Smooth muscle cell (in vitro differentiated cells): ENCODE measurements around the gene MDGA2. TPM values are rescaled to one million over a fixed set of nuclear protein-coding genes. Genes with fewer than 3 reads are reported as not detected.

Experiments used
- DNase-seq: peaks from one replicate; lab custom pipeline; 2025; ENCODE audit not compliant: unreplicated experiment; lab: John Stamatoyannopoulos, UW
- H2AFZ ChIP-seq: fragments of 200-600 bp; sonication (generic); 2 replicates; pipeline ENCODE4 v1.6.0; 2016; ENCODE audit warnings: antibody characterized with exemption, low read depth, mild to moderate bottlenecking
- H3F3A ChIP-seq: fragments of 200-600 bp; sonication (generic); 2 replicates; pipeline ENCODE4 v1.6.0; 2017; ENCODE audit warnings: antibody characterized with exemption, low read depth
- H3K27ac ChIP-seq: fragments of 200-600 bp; sonication (generic); 2 replicates; pipeline ENCODE4 v1.5.1; 2016; ENCODE audit warnings: low read depth, mild to moderate bottlenecking
- H3K27me3 ChIP-seq: fragments of 200-600 bp; sonication (generic); 2 replicates; pipeline ENCODE4 v1.6.1; 2016; ENCODE audit warnings: low read depth, mild to moderate bottlenecking
- H3K36me3 ChIP-seq: fragments of 200-600 bp; sonication (generic); 2 replicates; pipeline ENCODE4 v1.5.1; 2016; ENCODE audit warnings: low read depth
- H3K4me1 ChIP-seq: fragments of 200-600 bp; sonication (generic); 2 replicates; pipeline ENCODE4 v1.5.1; 2016; ENCODE audit warnings: low read depth
- H3K4me2 ChIP-seq: fragments of 200-600 bp; sonication (generic); 2 replicates; pipeline ENCODE4 v1.6.0; 2016; ENCODE audit warnings: mild to moderate bottlenecking
- H3K4me3 ChIP-seq: fragments of 200-600 bp; sonication (generic); 2 replicates; pipeline ENCODE4 v1.5.1; 2016; ENCODE audit warnings: mild to moderate bottlenecking
- H3K79me2 ChIP-seq: fragments of 200-600 bp; sonication (generic); 2 replicates; pipeline ENCODE4 v1.6.0; 2016; ENCODE audit warnings: low read depth, mild to moderate bottlenecking
- H3K9ac ChIP-seq: fragments of 200-600 bp; sonication (generic); 2 replicates; pipeline ENCODE4 v1.6.0; 2016; ENCODE audit warnings: low read depth
- H3K9me3 ChIP-seq: fragments of 200-600 bp; sonication (generic); replicated peaks from 2 replicates; pipeline ENCODE4 v1.5.1; 2016; ENCODE audit warnings: low read depth
- H4K20me1 ChIP-seq: fragments of 200-600 bp; sonication (generic); 2 replicates; pipeline ENCODE4 v1.6.0; 2016; ENCODE audit warnings: low read depth
- WGBS: methylation state at CpG from one replicate; pipeline ENCODE4 v1.1.7; 2016; ENCODE audit warnings: low lambda C conversion rate; 5-methylcytosine and 5-hydroxymethylcytosine counted together
- polyA plus RNA-seq: library from polyadenylated mRNA; unstranded; fragments of >200 nt; fragmentation: Nextera tagmentation; extraction: Ambion mirVana; gene quantifications from 2 replicates; pipeline ENCODE4 v1.2.1, GENCODE V29; 2016
- total RNA-seq: library from RNA; depleted of rRNA; stranded (reverse); fragments of >200 nt; gene quantifications from 2 replicates; pipeline ENCODE4 v1.2.3, GENCODE V29; 2014
- TF ChIP-seq, protein P1 (sequence below): fragments of 200-600 bp; sonication (generic); IDR thresholded peaks from 2 replicates; pipeline ENCODE4 v1.5.1; 2017; ENCODE audit warnings: borderline replicate concordance, mild to moderate bottlenecking, antibody characterized with exemption; ENCODE audit not compliant: insufficient read depth, poor library complexity, severe bottlenecking

The MDGA2 gene
- total and polyA plus RNA-seq, 2 experiments from 2014 or later: 1.4 to 1.8 TPM

- H2AFZ ChIP-seq: no peak overlapping the region
- no peak overlapping the region for H3K27ac ChIP-seq
- no peaks in the 10 kb centered on the region for H4K20me1 ChIP-seq
- no peaks in the 10 kb centered on the region for H3K36me3 ChIP-seq
- TF ChIP-seq, protein P1, sequence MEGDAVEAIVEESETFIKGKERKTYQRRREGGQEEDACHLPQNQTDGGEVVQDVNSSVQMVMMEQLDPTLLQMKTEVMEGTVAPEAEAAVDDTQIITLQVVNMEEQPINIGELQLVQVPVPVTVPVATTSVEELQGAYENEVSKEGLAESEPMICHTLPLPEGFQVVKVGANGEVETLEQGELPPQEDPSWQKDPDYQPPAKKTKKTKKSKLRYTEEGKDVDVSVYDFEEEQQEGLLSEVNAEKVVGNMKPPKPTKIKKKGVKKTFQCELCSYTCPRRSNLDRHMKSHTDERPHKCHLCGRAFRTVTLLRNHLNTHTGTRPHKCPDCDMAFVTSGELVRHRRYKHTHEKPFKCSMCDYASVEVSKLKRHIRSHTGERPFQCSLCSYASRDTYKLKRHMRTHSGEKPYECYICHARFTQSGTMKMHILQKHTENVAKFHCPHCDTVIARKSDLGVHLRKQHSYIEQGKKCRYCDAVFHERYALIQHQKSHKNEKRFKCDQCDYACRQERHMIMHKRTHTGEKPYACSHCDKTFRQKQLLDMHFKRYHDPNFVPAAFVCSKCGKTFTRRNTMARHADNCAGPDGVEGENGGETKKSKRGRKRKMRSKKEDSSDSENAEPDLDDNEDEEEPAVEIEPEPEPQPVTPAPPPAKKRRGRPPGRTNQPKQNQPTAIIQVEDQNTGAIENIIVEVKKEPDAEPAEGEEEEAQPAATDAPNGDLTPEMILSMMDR: no peak
- H3K4me1 ChIP-seq: no peaks in the 10 kb centered on the region
- no peaks in the 10 kb centered on the region for H3F3A ChIP-seq
- no peak overlapping the region for H3K4me3 ChIP-seq
- no peaks in the 10 kb centered on the region for H3K9me3 ChIP-seq
- no peaks in the 10 kb centered on the region for H3K27me3 ChIP-seq
- H3K79me2 ChIP-seq: no peaks in the 10 kb centered on the region
- no peak overlapping the region for H3K9ac ChIP-seq
- no peak overlapping the region for H3K4me2 ChIP-seq
- no peak for DNase-seq
Measured at GRCh38 chr14:47261350-47261749, 414.1 kb downstream of the MDGA2 start.

DNA sequence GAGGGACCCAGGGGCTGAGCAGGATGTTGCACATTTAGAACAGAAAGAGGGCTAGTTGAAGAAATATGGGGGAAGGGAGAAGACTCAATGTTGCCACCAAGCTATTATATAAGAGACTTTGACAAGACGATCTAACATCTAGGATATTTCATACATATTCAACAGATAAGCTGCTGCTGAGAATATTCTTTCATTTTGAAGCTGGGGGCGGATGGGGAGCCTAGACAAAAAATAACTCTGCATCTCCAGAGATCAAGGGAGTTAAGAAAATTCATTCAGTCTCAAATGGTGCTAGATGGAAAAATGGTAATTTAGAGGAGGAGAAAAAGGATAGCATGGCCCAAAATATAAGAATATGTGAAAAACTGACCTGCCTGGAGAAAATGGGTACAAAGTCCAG is 415.6 kb downstream of the MDGA2 start:
- Histone ChIP-seq H4K20me1 (no peaks in the 10 kb centered on the region), H3F3A (no peaks in the 10 kb centered on the region), H3K79me2 (no peaks in the 10 kb centered on the region), H3K9ac (no peak overlapping the region), H3K4me2 (no peak overlapping the region), H3K9me3 (no peaks in the 10 kb centered on the region), H3K4me3 (no peak overlapping the region), H3K27ac (no peak overlapping the region), H3K36me3 (no peaks in the 10 kb centered on the region), H3K4me1 (no peaks in the 10 kb centered on the region), H2AFZ (no peak overlapping the region), H3K27me3 (no peaks in the 10 kb centered on the region)
- DNase-seq: no peak
- WGBS: 93% methylated on average over 2 of the region's 2 CpGs
- TF ChIP-seq, protein P1: no peak

GRCh38 chr14:47257013-47257412 is 418.4 kb downstream of the MDGA2 start:
- H3K27me3 ChIP-seq: no peaks in the 10 kb centered on the region
- no peaks in the 10 kb centered on the region for H3K4me1 ChIP-seq
- no peaks in the 10 kb centered on the region for H4K20me1 ChIP-seq
- TF ChIP-seq, protein P1: no peak
- no peaks in the 10 kb centered on the region for H3K79me2 ChIP-seq
- H3K9me3 ChIP-seq: no peaks in the 10 kb centered on the region
- no peak for DNase-seq
- WGBS: 54% methylated on average over 2 of the region's 2 CpGs
- H3F3A ChIP-seq: no peaks in the 10 kb centered on the region
- no peaks in the 10 kb centered on the region for H3K36me3 ChIP-seq
- H3K4me2 ChIP-seq: no peak overlapping the region
- H2AFZ ChIP-seq: no peak overlapping the region
- no peak overlapping the region for H3K9ac ChIP-seq
- H3K4me3 ChIP-seq: no peak overlapping the region
- no peak overlapping the region for H3K27ac ChIP-seq

DNA sequence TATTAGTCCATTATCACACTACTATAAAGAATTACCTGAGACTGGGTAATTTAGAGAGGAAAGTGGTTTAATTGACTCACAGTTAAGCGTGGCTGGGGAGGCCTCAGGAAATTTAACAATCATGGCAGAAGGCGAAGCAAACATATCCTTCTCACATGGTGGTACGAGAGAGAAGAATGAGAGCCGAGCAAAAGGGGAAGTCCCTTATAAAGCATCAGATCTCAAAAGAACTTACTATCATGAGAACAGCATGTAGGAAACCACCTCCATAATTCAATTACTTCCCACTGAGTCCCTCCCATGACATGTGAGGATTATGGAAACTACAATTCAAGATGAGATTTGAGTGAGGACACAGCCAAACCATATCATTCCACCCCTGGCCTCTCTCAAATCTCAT is 422.6 kb downstream of the MDGA2 start:
- TF ChIP-seq, protein P1: no peak
- Histone ChIP-seq H3K4me2 (no peak overlapping the region), H2AFZ (no peak overlapping the region), H3K36me3 (no peaks in the 10 kb centered on the region), H3K27me3 (no peaks in the 10 kb centered on the region), H3K27ac (no peak overlapping the region), H4K20me1 (no peaks in the 10 kb centered on the region), H3F3A (no peaks in the 10 kb centered on the region), H3K79me2 (no peaks in the 10 kb centered on the region), H3K9me3 (no peaks in the 10 kb centered on the region), H3K9ac (no peak overlapping the region), H3K4me1 (no peaks in the 10 kb centered on the region), H3K4me3 (no peak overlapping the region)
- WGBS: 82% methylated on average over 4 of the region's 4 CpGs
- DNase-seq: no peak
